ENCODE measurements around the gene LTO1. TPM values are rescaled to one million over a fixed set of nuclear protein-coding genes. Genes with fewer than 3 reads are reported as not detected.

Gene LTO1
- total RNA-seq, 2 donors from 2014 or later = 23.2 to 32.2 TPM

DNA sequence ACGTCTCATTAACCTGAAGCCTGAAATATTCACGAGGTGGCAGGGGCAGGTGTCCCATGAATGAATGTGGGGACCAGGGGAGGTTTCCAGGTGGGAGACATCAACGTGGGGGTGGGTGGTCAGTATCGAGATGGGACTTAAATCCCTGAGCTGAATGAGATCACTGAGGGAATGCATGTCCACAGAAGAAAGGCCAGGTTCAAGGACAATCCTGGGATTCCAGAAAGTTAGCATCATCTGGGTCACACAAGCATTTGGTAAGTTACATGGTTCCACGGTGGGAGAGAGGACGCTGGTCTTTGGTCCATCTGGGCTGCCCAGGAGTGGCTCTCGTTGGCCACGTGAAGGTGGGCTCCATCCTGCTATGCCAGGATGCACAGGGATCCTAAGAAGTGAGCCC, 56.9 kb downstream of the LTO1 start:
- 92% methylated on average over 6 to 8 of the region's 8 CpGs for WGBS, 2 experiments (ENCODE audit: insufficient coverage in 1 of 2, insufficient read length in 1 of 2)
- Mint-ChIP-seq H3K4me1 (peaks cover 2% of the 10 kb centered on the region), H3K27ac (no peak overlapping the region), H3K4me3 (no peak overlapping the region), H3K36me3 (ENCODE audit: low read depth) (no peaks in the 10 kb centered on the region), H3K9me3 (no peaks in the 10 kb centered on the region), H3K27me3 (ENCODE audit: insufficient read depth) (peaks cover 1% of the 10 kb centered on the region)
- TF ChIP-seq, protein P1, sequence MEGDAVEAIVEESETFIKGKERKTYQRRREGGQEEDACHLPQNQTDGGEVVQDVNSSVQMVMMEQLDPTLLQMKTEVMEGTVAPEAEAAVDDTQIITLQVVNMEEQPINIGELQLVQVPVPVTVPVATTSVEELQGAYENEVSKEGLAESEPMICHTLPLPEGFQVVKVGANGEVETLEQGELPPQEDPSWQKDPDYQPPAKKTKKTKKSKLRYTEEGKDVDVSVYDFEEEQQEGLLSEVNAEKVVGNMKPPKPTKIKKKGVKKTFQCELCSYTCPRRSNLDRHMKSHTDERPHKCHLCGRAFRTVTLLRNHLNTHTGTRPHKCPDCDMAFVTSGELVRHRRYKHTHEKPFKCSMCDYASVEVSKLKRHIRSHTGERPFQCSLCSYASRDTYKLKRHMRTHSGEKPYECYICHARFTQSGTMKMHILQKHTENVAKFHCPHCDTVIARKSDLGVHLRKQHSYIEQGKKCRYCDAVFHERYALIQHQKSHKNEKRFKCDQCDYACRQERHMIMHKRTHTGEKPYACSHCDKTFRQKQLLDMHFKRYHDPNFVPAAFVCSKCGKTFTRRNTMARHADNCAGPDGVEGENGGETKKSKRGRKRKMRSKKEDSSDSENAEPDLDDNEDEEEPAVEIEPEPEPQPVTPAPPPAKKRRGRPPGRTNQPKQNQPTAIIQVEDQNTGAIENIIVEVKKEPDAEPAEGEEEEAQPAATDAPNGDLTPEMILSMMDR (conservative IDR thresholded peaks at IDR 0.05) = no peak
- Histone ChIP-seq H3K27ac (ENCODE audit: low read depth, low read length) (no peak overlapping the region), H3K9ac (ENCODE audit: extremely low read depth, low read length, poor library complexity, severe bottlenecking) (no peak overlapping the region), H3K4me3 (ENCODE audit: low read length) (no peak overlapping the region), H3K4me1 (ENCODE audit: control insufficient read depth, insufficient read depth, low read length) (no peaks in the 10 kb centered on the region), H3K9me3 (ENCODE audit: control insufficient read depth, low read length) (no peaks in the 10 kb centered on the region), H3K27me3 (ENCODE audit: control insufficient read depth, insufficient read depth, low read length, poor library complexity, severe bottlenecking) (no peaks in the 10 kb centered on the region), H3K36me3 (ENCODE audit: control insufficient read depth, insufficient read depth, low read length) (no peaks in the 10 kb centered on the region)
- DNase-seq = no peak

DNA sequence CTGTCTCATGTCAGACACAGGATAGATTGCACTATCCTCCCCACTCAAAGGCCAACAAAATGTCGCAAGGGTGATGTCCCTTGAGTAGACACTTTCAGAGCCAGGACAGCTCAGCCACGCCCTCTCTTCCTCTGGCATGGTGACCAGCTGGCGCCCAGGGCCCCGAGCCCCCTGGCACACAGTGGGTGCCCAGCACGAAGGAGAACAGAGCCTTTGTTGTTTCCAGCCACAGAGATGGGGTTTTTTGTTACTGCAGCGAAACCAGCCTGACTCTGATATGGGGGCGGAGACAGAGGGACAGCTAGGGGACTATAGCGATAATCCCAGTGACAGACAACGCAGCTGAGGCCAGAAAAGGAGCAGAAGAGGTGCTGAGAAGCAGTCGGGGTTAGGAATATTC, 57.5 kb downstream of the LTO1 start:
- H3K4me1 ChIP-seq (ENCODE audit: control insufficient read depth, insufficient read depth, low read length) = no peaks in the 10 kb centered on the region

DNA sequence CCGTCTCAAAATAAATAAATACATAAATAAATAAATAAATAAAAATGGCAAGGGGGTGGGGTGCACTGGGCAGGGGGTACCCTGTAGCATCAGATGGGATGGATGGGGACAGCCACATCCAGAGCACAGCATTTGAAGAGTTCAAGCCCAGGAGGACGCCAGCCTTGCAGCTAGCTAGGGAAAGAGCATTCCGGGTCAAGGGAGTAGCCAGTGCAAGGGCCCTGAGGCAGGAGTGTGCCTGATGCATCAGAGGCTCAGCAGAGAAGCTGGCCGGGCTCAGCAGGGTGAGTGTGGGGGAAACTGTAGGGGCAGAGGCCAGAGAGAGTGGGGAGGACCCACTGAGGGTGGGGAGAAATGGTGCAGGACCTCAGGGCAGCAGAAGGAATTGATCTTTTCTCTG, 57.9 kb downstream of the LTO1 start:
- Histone ChIP-seq H3K9me3 (ENCODE audit: control insufficient read depth, low read length) (no peaks in the 10 kb centered on the region), H3K27ac (ENCODE audit: low read depth, low read length) (no peak overlapping the region), H3K4me3 (ENCODE audit: low read length) (no peak overlapping the region), H3K4me1 (ENCODE audit: control insufficient read depth, insufficient read depth, low read length) (no peaks in the 10 kb centered on the region), H3K36me3 (ENCODE audit: control insufficient read depth, insufficient read depth, low read length) (no peaks in the 10 kb centered on the region), H3K27me3 (ENCODE audit: control insufficient read depth, insufficient read depth, low read length, poor library complexity, severe bottlenecking) (no peaks in the 10 kb centered on the region), H3K9ac (ENCODE audit: extremely low read depth, low read length, poor library complexity, severe bottlenecking) (no peak overlapping the region)
- Mint-ChIP-seq H3K27me3 (ENCODE audit: insufficient read depth) (peaks cover 1% of the 10 kb centered on the region), H3K36me3 (ENCODE audit: low read depth) (no peaks in the 10 kb centered on the region), H3K27ac (no peak overlapping the region), H3K4me1 (peaks cover 2% of the 10 kb centered on the region), H3K9me3 (no peaks in the 10 kb centered on the region), H3K4me3 (no peak overlapping the region)
- 82 to 100% methylated on average over 2 to 3 of the region's 4 CpGs for WGBS, 2 experiments (ENCODE audit: insufficient coverage in 1 of 2, insufficient read length in 1 of 2)
- DNase-seq = no peak
- TF ChIP-seq, protein P1 (conservative IDR thresholded peaks at IDR 0.05) = no peak

More for the DNA sequence above, 57.5 kb downstream of the LTO1 start:
- no peaks in the 10 kb centered on the region for H3K36me3 Mint-ChIP-seq (ENCODE audit: low read depth)
- Histone ChIP-seq H3K4me3 (ENCODE audit: low read length) (no peak overlapping the region), H3K36me3 (ENCODE audit: control insufficient read depth, insufficient read depth, low read length) (no peaks in the 10 kb centered on the region), H3K27ac (ENCODE audit: low read depth, low read length) (no peak overlapping the region), H3K9ac (ENCODE audit: extremely low read depth, low read length, poor library complexity, severe bottlenecking) (no peak overlapping the region), H3K27me3 (ENCODE audit: control insufficient read depth, insufficient read depth, low read length, poor library complexity, severe bottlenecking) (no peaks in the 10 kb centered on the region), H3K9me3 (ENCODE audit: control insufficient read depth, low read length) (no peaks in the 10 kb centered on the region)
- no peak overlapping the region for H3K4me3 Mint-ChIP-seq
- H3K9me3 Mint-ChIP-seq = no peaks in the 10 kb centered on the region
- TF ChIP-seq, protein P1 (conservative IDR thresholded peaks at IDR 0.05) = no peak
- DNase-seq = no peak
- peaks cover 1% of the 10 kb centered on the region for H3K27me3 Mint-ChIP-seq (ENCODE audit: insufficient read depth)
- H3K27ac Mint-ChIP-seq = no peak overlapping the region
- WGBS, 2 experiments (ENCODE audit: insufficient coverage in 1 of 2, insufficient read length in 1 of 2) = 92% methylated on average over 5 to 10 of the region's 10 CpGs
- H3K4me1 Mint-ChIP-seq = peaks cover 2% of the 10 kb centered on the region

Other genes with a start within 250 kb of the LTO1 start
- not detected for gene LINC01488, start 193.7 kb downstream of the LTO1 start, total RNA-seq
- 100 to 1,000 TPM in 1 of 2 donors, 10 to 100 TPM in 1; 65.7 to 214 TPM for gene CCND1, start 34.2 kb downstream of the LTO1 start, total RNA-seq
- under 1 TPM; 0.37 to 0.40 TPM for gene FGF19, start 28.7 kb upstream of the LTO1 start, total RNA-seq
- 1 to 10 TPM in 1 of 2 donors, under 1 TPM in 1; 0.27 to 3.5 TPM for gene FGF4, start 100.0 kb upstream of the LTO1 start, total RNA-seq
- gene FGF3, start 144.1 kb upstream of the LTO1 start, total RNA-seq = not detected